NT2/D1 (cell line): ENCODE measurements around the gene IP6K1.
A peak's percentile ranks its signal among the peaks of the same experiment; 100 is the strongest.

Experiments
- DNase-seq: peaks from one replicate; pipeline ENCODE4 v3.0.0-alpha.2; 2011; ENCODE audit warnings: low read depth, low spot score
- H3K27me3 ChIP-seq: 2 replicates; pipeline ENCODE4 v1.6.0; 2011; ENCODE audit warnings: mild to moderate bottlenecking; ENCODE audit not compliant: insufficient read length, insufficient read depth
- H3K36me3 ChIP-seq: 2 replicates; pipeline ENCODE4 v1.6.1; 2011; ENCODE audit warnings: mild to moderate bottlenecking, low read length, mixed read lengths; ENCODE audit not compliant: insufficient read depth, insufficient read length
- H3K4me1 ChIP-seq: 2 replicates; pipeline ENCODE4 v1.5.1; 2011; ENCODE audit not compliant: insufficient read depth, insufficient read length
- H3K4me3 ChIP-seq: 2 replicates; pipeline ENCODE4 v1.5.1; 2011; ENCODE audit warnings: low read depth; ENCODE audit not compliant: insufficient read length
- H3K9ac ChIP-seq: 2 replicates; pipeline ENCODE4 v1.6.0; 2011; ENCODE audit warnings: low read depth; ENCODE audit not compliant: insufficient read length
- H3K9me3 ChIP-seq: 2 replicates; pipeline ENCODE4 v1.5.1; 2011; ENCODE audit warnings: mild to moderate bottlenecking, low read length; ENCODE audit not compliant: insufficient read depth
- SUZ12 ChIP-seq: IDR thresholded peaks from 2 replicates; pipeline ENCODE4 v1.6.1; 2011; ENCODE audit not compliant: insufficient read length, insufficient read depth; ENCODE audit errors: extremely low read depth
- YY1 ChIP-seq: IDR thresholded peaks from 2 replicates; pipeline ENCODE4 v1.6.1; 2011; ENCODE audit not compliant: insufficient read length, insufficient read depth
- ZNF274 ChIP-seq: IDR thresholded peaks from 2 replicates; pipeline ENCODE4 v1.6.1; 2011; ENCODE audit warnings: mild to moderate bottlenecking, low read depth, low read length

Gene IP6K1

GRCh38 chr3:49716691-49717210 lies 69.6 kb downstream of the IP6K1 start:
- TF ChIP-seq YY1 (no peak), SUZ12 (no peak), ZNF274 (no peak)
- H3K36me3 ChIP-seq: peaks cover 78% of the 10 kb centered on the region

GRCh38 chr3:49716169-49716568 lies 70.2 kb downstream of the IP6K1 start:
- no peak for DNase-seq
- Histone ChIP-seq H3K9me3 (no peaks in the 10 kb centered on the region), H3K27me3 (no peaks in the 10 kb centered on the region), H3K4me1 (peaks cover 39% of the 10 kb centered on the region), H3K36me3 (peaks cover 78% of the 10 kb centered on the region), H3K9ac (no peak overlapping the region), H3K4me3 (no peak overlapping the region)
- TF ChIP-seq YY1 (no peak), SUZ12 (no peak), ZNF274 (no peak)

More at GRCh38 chr3:49716691-49717210, 69.6 kb downstream of the IP6K1 start:
- Histone ChIP-seq H3K9me3 (no peaks in the 10 kb centered on the region), H3K4me1 (peaks cover 34% of the 10 kb centered on the region), H3K4me3 (no peak overlapping the region), H3K9ac (peak overlapping the region; percentile 3), H3K27me3 (no peaks in the 10 kb centered on the region)
- no peak for DNase-seq

- Histone ChIP-seq H3K4me3 (no peak overlapping the region), H3K9me3 (no peaks in the 10 kb centered on the region), H3K36me3 (peaks cover 73% of the 10 kb centered on the region), H3K27me3 (no peaks in the 10 kb centered on the region), H3K9ac (no peak overlapping the region), H3K4me1 (peaks cover 39% of the 10 kb centered on the region)
- TF ChIP-seq YY1: no peak
- TF ChIP-seq SUZ12: no peak
- TF ChIP-seq ZNF274: no peak
- DNase-seq: no peak
Measured at GRCh38 chr3:49715611-49716121, 70.7 kb downstream of the IP6K1 start.

GRCh38 chr3:49714728-49715550 lies 71.4 kb downstream of the IP6K1 start:
- H3K36me3 ChIP-seq: peaks cover 66% of the 10 kb centered on the region
- H3K27me3 ChIP-seq: no peaks in the 10 kb centered on the region
- no peaks in the 10 kb centered on the region for H3K9me3 ChIP-seq
- peaks cover 39% of the 10 kb centered on the region for H3K4me1 ChIP-seq
- TF ChIP-seq YY1: no peak
- TF ChIP-seq SUZ12: no peak
- TF ChIP-seq ZNF274: no peak
- H3K4me3 ChIP-seq: no peak overlapping the region
- no peak for DNase-seq
- H3K9ac ChIP-seq: no peak overlapping the region

GRCh38 chr3:49713336-49714105 lies 72.8 kb downstream of the IP6K1 start:
- H3K9ac ChIP-seq: no peak overlapping the region
- peaks cover 60% of the 10 kb centered on the region for H3K36me3 ChIP-seq
- no peaks in the 10 kb centered on the region for H3K9me3 ChIP-seq
- no peak for TF ChIP-seq SUZ12
- no peak for TF ChIP-seq ZNF274
- DNase-seq: no peak
- no peak overlapping the region for H3K4me3 ChIP-seq
- H3K4me1 ChIP-seq: peaks cover 30% of the 10 kb centered on the region
- H3K27me3 ChIP-seq: no peaks in the 10 kb centered on the region

- no peak for DNase-seq
- no peaks in the 10 kb centered on the region for H3K27me3 ChIP-seq
- H3K9me3 ChIP-seq: no peaks in the 10 kb centered on the region
- peaks cover 22% of the 10 kb centered on the region for H3K4me1 ChIP-seq
- TF ChIP-seq YY1 (no peak), SUZ12 (no peak), ZNF274 (no peak)
- H3K4me3 ChIP-seq: no peak overlapping the region
- H3K9ac ChIP-seq: peak overlapping the region; percentile 23
- peaks cover 56% of the 10 kb centered on the region for H3K36me3 ChIP-seq
Measured at GRCh38 chr3:49712631-49713317, 73.6 kb downstream of the IP6K1 start.

GRCh38 chr3:49712166-49712565 lies 74.2 kb downstream of the IP6K1 start:
- Histone ChIP-seq H3K36me3 (peaks cover 50% of the 10 kb centered on the region), H3K9ac (peak overlapping the region; percentile 23), H3K4me1 (peaks cover 20% of the 10 kb centered on the region), H3K27me3 (no peaks in the 10 kb centered on the region), H3K9me3 (no peaks in the 10 kb centered on the region), H3K4me3 (no peak overlapping the region)
- no peak for TF ChIP-seq ZNF274
- no peak for TF ChIP-seq SUZ12
- no peak for TF ChIP-seq YY1
- no peak for DNase-seq
